Liver (tissue), 9 donors: ENCODE results near the gene NFE2L2. TPM values are rescaled to one million over a fixed set of nuclear protein-coding genes. Genes with fewer than 3 reads are reported as not detected.
"Not testable (repeated sequence)": the region's sequence is repeated elsewhere in the genome, so short reads cannot be mapped to it uniquely, and the experiment has no call there.

Source experiments
- DNase-seq: peaks from one replicate; pipeline ENCODE4 v3.0.0-alpha.2; 2017; ENCODE audit warnings: low spot score
- H3K27ac ChIP-seq, 2 donors: one replicate each; pipeline ENCODE4 v1.7.0; 2013; ENCODE audit warnings: inconsistent platforms in 2 of 2, low read length in 2 of 2, control low read depth in 1 of 2, low read depth in 1 of 2, mild to moderate bottlenecking in 1 of 2
- H3K27me3 ChIP-seq, 4 donors: one replicate each; pipeline versions ENCODE4 v1.6.1 to v1.7.0; 2013; ENCODE audit warnings: low read length in 3 of 4, inconsistent platforms in 1 of 4, mild to moderate bottlenecking in 1 of 4, moderate library complexity in 1 of 4; ENCODE audit not compliant: control insufficient read depth in 4 of 4, insufficient read depth in 4 of 4
- H3K36me3 ChIP-seq, 4 donors: one replicate each; pipeline versions ENCODE4 v1.6.1 to v1.7.0; 2013; ENCODE audit warnings: low read length in 3 of 4, mild to moderate bottlenecking in 3 of 4, low read depth in 1 of 4, moderate library complexity in 1 of 4; ENCODE audit not compliant: control insufficient read depth in 4 of 4, insufficient read depth in 3 of 4
- H3K4me1 ChIP-seq, 4 donors: one replicate each; pipeline versions ENCODE4 v1.6.1 to v1.7.0; 2013; ENCODE audit warnings: low read length in 3 of 4, mild to moderate bottlenecking in 3 of 4, moderate library complexity in 1 of 4; ENCODE audit not compliant: control insufficient read depth in 4 of 4, insufficient read depth in 4 of 4
- H3K4me3 ChIP-seq, 3 donors: one replicate each; pipeline versions ENCODE4 v1.6.1 to v1.7.0; 2013; ENCODE audit warnings: low read length in 3 of 3, control low read depth in 1 of 3, low read depth in 1 of 3, mild to moderate bottlenecking in 1 of 3
- H3K9ac ChIP-seq, 2 donors: one replicate each; pipeline ENCODE4 v1.7.0; 2013; ENCODE audit warnings: low read length in 2 of 2, mild to moderate bottlenecking in 2 of 2, moderate library complexity in 2 of 2, control low read depth in 1 of 2, low read depth in 1 of 2
- H3K9me3 ChIP-seq, 4 donors: one replicate each; pipeline versions ENCODE4 v1.6.1 to v1.7.0; 2013; ENCODE audit warnings: low read length in 3 of 4; ENCODE audit not compliant: control insufficient read depth in 4 of 4
- CTCF ChIP-seq: fragments of 150-350 bp; IDR thresholded peaks from 2 replicates; pipeline ENCODE4 v1.5.1; 2017; ENCODE audit warnings: improper control_type of control experiment, low read depth, low read length; ENCODE audit not compliant: missing input control
- FOXA1 ChIP-seq: IDR thresholded peaks from 2 replicates; pipeline ENCODE4 v1.6.1; 2016; ENCODE audit warnings: antibody characterized with exemption
- FOXA2 ChIP-seq: IDR thresholded peaks from 2 replicates; pipeline ENCODE4 v1.6.1; 2016; ENCODE audit warnings: antibody characterized with exemption
- GABPA ChIP-seq, 2 donors: IDR thresholded peaks in 1 of 2; conservative IDR thresholded peaks in 1 of 2; 2 replicates each; pipeline ENCODE4 v1.6.1; 2016; ENCODE audit warnings: antibody characterized with exemption in 2 of 2, mild to moderate bottlenecking in 1 of 2, moderate library complexity in 1 of 2
- HNF4G ChIP-seq: IDR thresholded peaks from 2 replicates; pipeline ENCODE4 v1.6.1; 2016; ENCODE audit warnings: antibody characterized with exemption
- JUND ChIP-seq, 2 donors: IDR thresholded peaks; 2 replicates each; pipeline ENCODE4 v1.6.1; 2016; ENCODE audit warnings: antibody characterized with exemption in 2 of 2
- MAX ChIP-seq: IDR thresholded peaks from 2 replicates; pipeline ENCODE4 v1.6.1; 2016; ENCODE audit warnings: antibody characterized with exemption
- RAD21 ChIP-seq, 2 donors: IDR thresholded peaks; 2 replicates each; pipeline ENCODE4 v1.6.1; 2016; ENCODE audit warnings: antibody characterized with exemption in 2 of 2, mild to moderate bottlenecking in 2 of 2
- RXRA ChIP-seq, 2 donors: IDR thresholded peaks; 2 replicates each; pipeline ENCODE4 v1.6.1; 2017 to 2018; ENCODE audit warnings: antibody characterized with exemption in 2 of 2, mild to moderate bottlenecking in 1 of 2
- ZBTB33 ChIP-seq: IDR thresholded peaks from 2 replicates; pipeline ENCODE4 v1.6.1; 2016; ENCODE audit warnings: antibody characterized with exemption
- WGBS: extraction: QIAGEN DNeasy Blood & Tissue Kit; methylation state at CpG from one replicate; pipeline ENCODE4 v1.1.7; 2013; 5-methylcytosine and 5-hydroxymethylcytosine counted together
- polyA plus RNA-seq, 2 donors: library from polyadenylated mRNA; stranded (reverse) in 1 of 2; unstranded in 1 of 2; fragments of 200-250 nt in 1 of 2; fragments of >200 nt in 1 of 2; fragmentation: Nextera tagmentation in 1 of 2; extraction: Ambion mirVana in 1 of 2; gene quantifications; one replicate each; pipeline versions ENCODE4 v1.2.1 to v1.2.3, GENCODE V29; 2013 to 2015
- total RNA-seq, 2 donors: library from RNA; depleted of rRNA; stranded (reverse); fragments of >200 nt; gene quantifications; one replicate each; pipeline ENCODE4 v1.2.3, GENCODE V29; 2014
- donor health status: healthy.
- donor health status: healthy.
- donor health status: healthy.
- donor health status: healthy.
- donor health status: healthy.

Gene NFE2L2
- total and polyA plus RNA-seq, 4 donors = 22.5 to 31.0 (median 27.1) TPM

- Histone ChIP-seq H3K27ac (no peak overlapping the region), H3K4me1 (peaks cover 0 to 6% (median 3%) of the 10 kb centered on the region in 4 donors)
Observed at GRCh38 chr2:177225965-177226360, 38.6 kb downstream of the NFE2L2 start.

GRCh38 chr2:177223436-177223835 is 41.1 kb downstream of the NFE2L2 start:
- peaks cover 0 to 35% (median 30%) of the 10 kb centered on the region in 4 donors for H3K36me3 ChIP-seq
- H3K4me1 ChIP-seq, H3K9me3 ChIP-seq, H3K4me3 ChIP-seq, H3K9ac ChIP-seq, H3K27me3 ChIP-seq, H3K27ac ChIP-seq, DNase-seq: not testable (repeated sequence)

More at GRCh38 chr2:177225965-177226360, 38.6 kb downstream of the NFE2L2 start:
- DNase-seq = no peak
- Histone ChIP-seq H3K9ac (no peak overlapping the region), H3K9me3 (no peaks in the 10 kb centered on the region), H3K4me3 (no peak overlapping the region), H3K36me3 (peaks cover 3 to 28% (median 25%) of the 10 kb centered on the region in 4 donors), H3K27me3 (no peaks in the 10 kb centered on the region)
- 77% methylated on average over 2 of the region's 2 CpGs for WGBS
- no peak for TF ChIP-seq JUND (IDR thresholded peaks at IDR 0.05)
- TF ChIP-seq ZBTB33 = no peak
- TF ChIP-seq RXRA (IDR thresholded peaks at IDR 0.05) = no peak
- TF ChIP-seq FOXA1 = no peak
- no peak for TF ChIP-seq RAD21 (IDR thresholded peaks at IDR 0.05)

- no peak for DNase-seq
- Histone ChIP-seq H3K9ac (no peak overlapping the region), H3K27ac (no peak overlapping the region), H3K36me3 (peaks cover 2 to 46% (median 40%) of the 10 kb centered on the region in 4 donors), H3K9me3 (no peaks in the 10 kb centered on the region), H3K27me3 (no peaks in the 10 kb centered on the region), H3K4me1 (peaks cover 0 to 5% (median 2%) of the 10 kb centered on the region in 4 donors), H3K4me3 (no peak overlapping the region)
- 90% methylated on average over 3 of the region's 3 CpGs for whole genome bisulfite sequencing
- TF ChIP-seq HNF4G (no peak), FOXA2 (no peak), JUND (IDR thresholded peaks at IDR 0.05) (no peak), GABPA (IDR thresholded peaks at IDR 0.05 in 1 of 2, conservative IDR thresholded peaks at IDR 0.05 in 1 of 2) (no peak), MAX (no peak), CTCF (no peak), RXRA (IDR thresholded peaks at IDR 0.05) (no peak), ZBTB33 (no peak)
Observed at GRCh38 chr2:177221970-177222369, 42.6 kb downstream of the NFE2L2 start.
